Dedifferentiated amniotic fluid mesenchymal stem cell (primary cell): ENCODE measurements around the gene GIMAP6.
"Not testable (repeated sequence)": the region's sequence is repeated elsewhere in the genome, so short reads cannot be mapped to it uniquely, and the experiment has no call there.

Experiments used
- DNase-seq: peaks from one replicate; pipeline ENCODE4 v3.0.0-alpha.2; 2016; ENCODE audit errors: extremely low spot score

The GIMAP6 gene

DNA sequence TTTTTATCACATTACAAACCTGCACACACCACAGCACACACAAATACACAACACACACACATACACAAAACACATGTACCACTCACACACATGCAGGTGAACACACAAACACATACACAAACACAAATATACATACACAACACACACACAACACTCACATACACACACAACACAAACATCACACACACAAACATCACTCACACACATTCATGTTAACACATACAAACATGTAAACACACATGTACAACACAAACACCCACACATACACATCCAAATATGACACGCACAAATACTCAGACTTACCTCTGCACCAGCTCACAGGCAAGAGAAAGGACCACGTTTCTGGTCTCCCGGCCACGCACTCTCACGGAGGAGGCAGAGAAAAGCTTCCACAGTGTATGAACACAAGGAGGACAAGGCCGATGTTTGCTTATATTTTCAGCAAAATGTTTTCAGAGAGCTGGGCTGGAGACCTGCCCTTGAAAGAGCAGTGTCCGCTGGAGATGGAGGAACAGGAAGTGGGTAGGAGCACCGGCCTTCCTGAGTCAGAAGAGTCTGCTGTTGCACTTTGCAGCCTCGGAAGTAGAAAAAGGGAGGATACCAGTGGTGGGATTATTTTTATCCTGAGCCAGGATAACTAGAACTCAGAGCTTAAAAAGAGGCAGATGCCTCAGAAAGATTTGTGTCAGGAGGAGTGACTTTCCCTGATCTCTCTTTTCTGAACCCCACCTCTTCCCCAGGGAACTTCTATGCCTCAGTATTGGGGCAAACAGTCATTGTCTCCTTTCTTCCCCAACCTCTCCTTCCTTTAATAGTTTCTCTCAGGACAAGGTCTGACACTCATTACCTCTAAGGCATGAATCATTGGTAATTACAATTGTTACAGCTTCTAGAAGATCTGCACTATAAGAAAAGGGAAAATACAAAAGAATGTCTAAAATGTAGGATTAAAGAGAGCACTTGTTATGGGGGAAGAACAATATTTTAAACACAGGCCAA lies at the start of gene GIMAP6:
Gene GIMAP6 (minus strand): TSS at position 520 of the 999 bp plus-strand sequence. CDS start 2,243 bp downstream, outside the sequence.
- DNase-seq = no peak

- not testable (repeated sequence) for DNase-seq
Observed at GRCh38 chr7:150680364-150680763, 48.2 kb upstream of the GIMAP6 start.

DNA sequence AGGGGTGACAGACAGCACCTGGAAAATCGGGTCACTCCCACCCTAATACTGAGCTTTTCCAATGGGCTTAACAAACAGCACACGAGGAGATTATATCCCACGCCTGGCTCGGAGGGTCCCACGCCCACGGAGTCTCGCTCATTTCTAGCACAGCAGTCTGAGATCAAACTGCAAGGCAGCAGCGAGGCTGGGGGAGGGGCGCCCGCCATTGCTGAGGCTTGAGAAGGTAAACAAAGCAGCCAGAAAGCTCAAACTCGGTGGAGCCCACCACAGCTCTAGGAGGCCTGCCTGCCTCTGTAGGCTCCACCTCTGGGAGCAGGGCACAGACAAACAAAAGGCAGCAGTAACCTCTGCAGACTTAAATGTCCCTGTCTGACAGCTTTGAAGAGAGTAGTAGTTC lies 46.4 kb upstream of the GIMAP6 start:
- not testable (repeated sequence) for DNase-seq

DNA sequence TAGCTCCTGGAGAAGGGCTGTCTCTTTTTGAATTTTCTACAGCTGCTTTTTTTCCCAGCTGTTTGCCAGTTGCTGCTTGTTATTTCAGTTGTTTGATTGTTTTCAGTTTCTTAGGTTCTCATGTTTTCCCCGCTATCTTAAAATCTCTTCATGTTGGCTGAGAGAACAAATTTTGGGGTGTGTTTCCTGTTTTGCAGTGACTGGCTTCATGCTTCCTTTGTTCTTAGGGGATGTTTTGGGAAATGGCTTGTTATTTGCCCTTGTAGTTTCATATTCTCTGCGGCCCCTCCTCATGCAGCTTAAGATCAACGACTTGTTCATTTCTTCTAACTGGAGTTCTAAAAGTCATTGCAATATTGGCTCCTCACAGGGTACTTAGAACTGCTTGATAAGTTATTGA lies 44.7 kb upstream of the GIMAP6 start:
- DNase-seq = not testable (repeated sequence)

DNA sequence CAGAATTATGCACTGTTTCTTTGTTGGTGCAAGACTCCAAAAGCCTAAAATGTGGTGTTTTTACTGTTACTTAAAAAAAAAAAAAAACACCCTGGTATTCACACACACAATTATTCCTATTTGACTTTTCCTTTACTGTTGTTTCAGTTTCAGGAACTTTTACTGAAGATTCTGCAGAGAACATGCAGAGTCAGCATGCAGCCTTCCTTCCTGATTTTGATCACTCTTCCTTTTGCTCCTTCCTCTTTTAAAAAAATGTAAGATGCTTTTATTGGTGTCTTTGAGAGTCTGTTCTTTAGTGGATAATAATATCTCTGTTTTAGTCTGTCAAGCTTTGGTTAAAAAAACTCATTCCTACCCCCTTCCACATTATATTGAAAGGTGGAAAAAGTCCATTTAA lies 44.1 kb upstream of the GIMAP6 start:
- DNase-seq = not testable (repeated sequence)

DNA sequence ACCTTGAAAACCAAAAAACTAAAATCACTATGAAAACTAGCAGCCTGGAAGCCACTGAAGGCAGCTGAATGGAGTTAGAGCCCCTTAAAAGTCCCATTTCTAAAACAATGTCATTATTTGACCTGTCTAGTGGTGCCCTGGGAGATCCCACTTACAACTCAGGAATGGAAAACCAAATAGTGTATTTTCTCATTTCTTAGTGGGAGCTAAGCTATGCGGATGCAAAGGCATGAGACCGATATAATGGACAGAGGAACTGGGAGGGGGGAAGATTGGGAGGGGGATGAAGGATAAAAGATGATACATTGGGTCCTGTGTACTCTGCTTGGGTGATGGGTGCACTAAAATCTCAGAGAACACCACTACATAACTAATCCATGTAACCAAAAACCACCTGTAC lies 43.5 kb upstream of the GIMAP6 start:
- no peak for DNase-seq

GRCh38 chr7:150671798-150672585 lies 39.8 kb upstream of the GIMAP6 start:
- DNase-seq = not testable (repeated sequence)

GRCh38 chr7:150668977-150669376 lies 36.8 kb upstream of the GIMAP6 start:
- DNase-seq = no peak

- DNase-seq = no peak
Observed at GRCh38 chr7:150668472-150668911, 36.3 kb upstream of the GIMAP6 start.

- no peak for DNase-seq
Observed at GRCh38 chr7:150666412-150666811, 34.2 kb upstream of the GIMAP6 start.

DNA sequence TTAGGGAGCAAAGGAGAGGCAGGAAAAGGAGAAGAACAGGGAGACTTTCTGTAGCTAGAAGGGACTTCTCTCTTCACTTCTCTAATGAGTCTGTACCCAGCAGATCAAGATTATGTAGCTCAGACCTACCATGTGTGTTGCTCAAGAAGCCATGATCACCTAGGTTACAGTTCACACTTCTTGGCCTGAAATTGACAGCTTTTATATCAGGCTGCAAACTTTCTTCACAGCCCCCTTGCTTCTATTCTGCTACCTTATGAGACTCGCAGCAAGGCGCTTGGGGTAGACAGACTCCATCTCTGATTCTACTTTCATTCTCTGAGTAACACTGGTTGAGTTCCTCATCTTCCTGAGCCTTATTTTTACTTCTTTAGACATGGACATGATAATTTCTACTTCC lies 33.7 kb upstream of the GIMAP6 start:
- no peak for DNase-seq

DNA sequence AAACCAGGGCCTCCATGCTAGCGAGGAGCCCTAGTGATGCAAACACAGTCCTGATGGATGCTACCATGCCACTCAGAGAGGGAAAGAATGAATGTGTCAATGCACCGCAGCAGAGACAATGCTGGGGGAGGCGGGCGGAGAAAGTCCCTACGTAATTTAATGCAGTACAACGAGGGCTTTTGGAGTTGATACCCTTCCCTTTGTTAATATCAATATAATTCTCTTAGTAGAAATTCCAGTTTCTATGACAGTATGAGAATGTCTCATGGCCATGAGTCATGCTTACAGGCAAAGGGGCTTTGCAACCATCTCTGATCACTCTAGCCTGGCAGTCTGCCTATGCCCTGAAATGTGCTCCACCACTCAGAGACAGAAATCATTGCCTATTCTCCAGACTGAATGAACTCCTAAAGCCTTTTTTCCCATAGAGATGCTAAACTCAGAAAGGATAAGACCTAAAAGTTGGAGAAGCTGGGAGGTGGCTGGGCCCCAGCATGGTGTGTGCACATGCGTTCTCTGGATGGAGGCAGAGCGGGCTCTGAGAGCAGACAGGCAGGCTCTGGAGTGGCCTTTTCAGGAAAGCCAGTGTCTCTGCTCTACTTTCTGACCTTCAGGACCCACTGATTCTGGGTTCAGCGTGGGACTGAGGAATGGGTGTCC lies 33.0 kb upstream of the GIMAP6 start:
- no peak for DNase-seq

GRCh38 chr7:150663802-150664494 lies 31.8 kb upstream of the GIMAP6 start:
- no peak for DNase-seq

DNA sequence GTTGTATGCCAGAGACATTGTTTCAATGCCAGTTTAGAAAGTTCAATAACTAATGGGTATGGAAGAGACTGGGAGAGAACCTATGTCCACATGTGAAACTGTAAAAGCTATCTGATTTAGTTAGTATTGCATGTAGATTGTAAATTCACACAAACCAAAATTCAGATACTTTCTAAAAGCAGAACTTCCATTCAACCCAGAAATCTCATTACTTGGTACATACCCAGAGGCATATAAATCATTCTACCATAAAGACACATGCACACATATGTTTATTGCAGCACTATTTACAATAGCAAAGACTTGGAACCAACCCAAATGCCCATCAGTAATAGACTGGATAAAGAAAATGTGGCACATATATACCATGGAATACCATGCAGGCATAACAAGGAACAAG lies 30.6 kb upstream of the GIMAP6 start:
- not testable (repeated sequence) for DNase-seq

- DNase-seq = no peak
Observed at GRCh38 chr7:150660939-150661613, 28.9 kb upstream of the GIMAP6 start.

DNA sequence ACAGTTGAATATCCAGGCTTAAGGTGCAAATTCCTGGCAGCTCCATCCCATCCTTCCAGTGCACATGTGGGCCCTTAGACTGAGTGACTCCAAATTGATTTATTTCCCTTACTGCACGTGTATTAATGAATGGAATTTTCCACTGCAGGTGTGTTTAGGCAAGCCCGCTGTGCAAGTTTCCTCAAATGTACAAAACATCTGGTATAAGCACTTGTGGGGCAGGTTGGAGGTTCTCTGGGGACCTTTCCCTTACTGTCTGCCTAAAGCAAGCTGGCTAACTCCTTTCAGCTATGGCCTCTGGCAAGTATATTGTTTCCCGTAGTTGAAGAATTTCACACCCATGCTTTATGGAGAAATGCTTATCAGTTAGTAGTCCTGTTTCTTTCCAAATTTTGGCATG lies 25.3 kb upstream of the GIMAP6 start:
- no peak for DNase-seq

DNA sequence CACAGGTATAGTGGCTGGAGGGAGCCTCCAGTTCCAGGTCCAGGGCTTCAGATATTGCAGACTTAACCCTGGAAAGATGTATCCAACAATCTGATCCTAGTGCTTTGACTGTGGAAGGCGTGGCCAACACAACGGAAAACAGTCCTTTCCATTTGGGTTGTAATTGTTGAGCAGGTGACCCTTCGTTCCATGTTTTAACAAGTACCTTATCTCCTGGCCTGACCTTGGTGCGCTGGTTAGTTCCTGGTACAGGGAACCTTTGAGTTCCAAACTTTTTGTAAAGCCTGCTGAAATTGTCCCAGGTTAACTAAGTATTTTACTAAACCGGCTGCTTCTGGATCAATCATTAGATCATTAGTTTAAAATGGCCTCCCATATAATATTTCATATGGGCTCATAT lies 23.9 kb upstream of the GIMAP6 start:
- DNase-seq = no peak

DNA sequence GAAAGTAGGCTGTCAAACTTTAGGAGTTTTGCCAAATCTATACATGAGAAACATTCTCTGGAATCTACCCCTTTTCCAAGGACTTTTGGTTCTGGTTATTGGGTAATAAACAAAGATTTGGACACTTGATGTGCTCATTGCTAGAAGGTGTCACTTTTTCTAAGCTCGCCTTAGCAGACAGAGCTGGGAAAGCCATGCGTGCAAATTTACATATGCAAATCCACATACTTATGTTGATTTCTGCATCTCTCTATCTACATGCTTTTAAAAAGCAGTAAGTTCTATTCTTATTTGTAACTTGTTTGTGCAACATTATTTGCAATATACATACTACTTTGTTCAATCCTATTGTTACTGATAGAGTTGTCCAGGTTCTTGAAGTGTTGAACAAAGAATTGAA lies 22.5 kb upstream of the GIMAP6 start:
- no peak for DNase-seq

DNA sequence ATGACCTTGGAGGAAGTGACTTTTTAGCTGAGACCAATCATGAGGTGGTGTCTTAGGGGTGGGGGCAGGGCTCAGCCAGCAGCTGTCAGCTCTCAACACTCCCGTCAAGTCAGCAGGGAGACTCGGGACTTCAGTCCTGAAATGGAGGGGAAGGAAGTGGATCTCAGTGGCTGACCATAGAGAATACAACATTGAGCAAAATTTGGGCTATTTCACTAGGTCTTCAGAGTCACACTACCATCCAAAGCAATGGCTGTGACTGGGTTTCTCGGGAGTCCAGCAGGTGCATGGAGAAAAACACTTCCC lies 16.8 kb upstream of the GIMAP6 start:
- no peak for DNase-seq

DNA sequence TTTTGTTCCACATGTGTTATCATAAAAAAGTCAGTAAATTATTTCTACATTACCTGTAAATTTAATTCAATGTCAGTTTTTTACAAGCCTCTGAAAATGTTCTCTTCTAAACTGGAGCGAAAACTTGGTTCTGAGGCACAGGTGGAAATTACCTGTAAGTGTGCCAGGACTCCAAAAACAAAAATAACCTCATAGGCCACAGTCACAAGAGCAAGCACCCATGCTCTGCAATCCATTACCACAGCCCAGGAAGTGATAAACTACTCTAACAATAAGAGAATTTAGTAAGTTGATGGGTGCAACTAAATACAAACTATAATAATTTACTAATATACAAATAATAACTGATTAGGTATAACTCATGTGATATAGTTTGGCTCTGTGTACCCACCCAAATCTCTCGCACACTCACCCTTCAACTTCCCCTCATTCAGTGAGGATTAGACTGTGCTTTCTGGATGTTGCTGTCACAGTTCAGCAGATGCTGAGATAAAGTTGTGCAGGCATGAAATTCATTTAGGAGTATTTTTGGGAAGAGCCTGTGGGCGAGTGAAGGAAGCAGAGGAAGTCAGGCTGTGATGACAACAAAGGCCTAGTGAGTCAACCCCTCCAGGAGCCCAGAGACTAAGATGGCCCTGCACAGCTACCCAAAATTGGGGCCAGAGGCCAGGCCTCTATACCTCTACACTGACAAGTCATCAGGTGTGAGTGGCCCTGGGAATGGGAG lies 16.3 kb upstream of the GIMAP6 start:
- DNase-seq = no peak
